Left lung (tissue), 10 donors: ENCODE results near the gene PLG. TPM values are rescaled to one million over a fixed set of nuclear protein-coding genes. Genes with fewer than 3 reads are reported as not detected.
A peak's percentile ranks its signal among the peaks of the same experiment; 100 is the strongest.

Experiments
- ATAC-seq: fragments of 200-7000 bp; cut with Tn5 transposase; one replicate; pipeline ENCODE4 v1.9.1; 2020; ENCODE audit warnings: moderate library complexity
- DNase-seq, 4 donors: peaks; one replicate each; pipeline ENCODE4 v3.0.0-alpha.2; 2013 to 2020
- H3K27ac ChIP-seq, 2 donors: fragments of 200-600 bp; sonication (generic) in 1 of 2; one replicate each; pipeline versions ENCODE4 v1.5.0 to v1.8.0; 2020 to 2021
- H3K27me3 ChIP-seq, 2 donors: fragments of 200-600 bp; sonication (generic) in 1 of 2; one replicate each; pipeline versions ENCODE4 v1.5.0 to v1.8.0; 2020 to 2021
- H3K36me3 ChIP-seq, 2 donors: fragments of 200-600 bp; sonication (generic) in 1 of 2; one replicate each; pipeline versions ENCODE4 v1.5.0 to v1.8.0; 2020 to 2021
- H3K4me1 ChIP-seq, 2 donors: fragments of 200-600 bp; one replicate each; pipeline ENCODE4 v1.8.0; 2021
- H3K4me3 ChIP-seq, 2 donors: fragments of 200-600 bp; sonication (generic) in 1 of 2; one replicate each; pipeline versions ENCODE4 v1.5.0 to v1.8.0; 2020 to 2021; ENCODE audit warnings: mild to moderate bottlenecking in 1 of 2
- H3K9me3 ChIP-seq, 2 donors: fragments of 200-600 bp; sonication (generic) in 1 of 2; one replicate each; pipeline versions ENCODE4 v1.5.0 to v1.8.0; 2020 to 2021
- intact Hi-C, 2 donors: fragments of 100-400 bp; cut with DNase I; formaldehyde crosslinking; loops; one replicate each; pipeline versions ENCODE4 v1.11.2 to v1.14.2; 2022
- polyA plus RNA-seq, 6 donors: library from polyadenylated mRNA; unstranded; fragments of 120-200 nt; gene quantifications; one replicate each; pipeline ENCODE4 v1.2.1, GENCODE V29; 2013; ENCODE audit not compliant: insufficient read length in 6 of 6
- total RNA-seq, 2 donors: library from RNA; stranded (reverse); fragmentation: NEBNext Ultra II Directional; extraction: Animal tissue kit (Norgen Biotek cat#: 25700); gene quantifications; one replicate each; pipeline ENCODE4 v1.2.1, GENCODE V29; 2021
- TF ChIP-seq, protein P1 (sequence below), 2 donors: fragments of 200-600 bp; sonication (generic) in 1 of 2; IDR thresholded peaks; one replicate each; pipeline versions ENCODE4 v1.5.0 to v1.8.0; 2021; ENCODE audit warnings: antibody characterized with exemption in 2 of 2
- donor health status: DM: no; HTN: yes; CAD: no.
- donor health status: DM: no; HTN: no; CAD: no.

PLG gene
- total and polyA plus RNA-seq, 8 donors, result 0.29 to 8.9 (median 6.2) TPM

DNA sequence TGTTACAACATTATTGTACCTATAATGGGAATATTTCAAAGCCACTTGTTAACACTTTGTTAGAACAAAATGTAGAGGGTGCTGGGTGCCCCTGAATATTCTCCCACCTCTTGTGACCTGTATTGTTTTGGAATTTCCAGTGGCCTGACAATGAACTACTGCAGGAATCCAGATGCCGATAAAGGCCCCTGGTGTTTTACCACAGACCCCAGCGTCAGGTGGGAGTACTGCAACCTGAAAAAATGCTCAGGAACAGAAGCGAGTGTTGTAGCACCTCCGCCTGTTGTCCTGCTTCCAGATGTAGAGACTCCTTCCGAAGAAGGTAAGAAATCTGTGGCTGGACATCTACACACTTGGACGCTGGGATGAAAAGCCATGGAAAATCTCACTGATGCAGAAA, 28.9 kb downstream of the PLG start:
- no peaks in the 10 kb centered on the region for H3K9me3 ChIP-seq
- ATAC-seq (no peak), DNase-seq (no peak)
- no peak overlapping the region for H3K27ac ChIP-seq
- H3K27me3 ChIP-seq, result no peaks in the 10 kb centered on the region
- H3K4me1 ChIP-seq, result no peaks in the 10 kb centered on the region
- no peak overlapping the region for H3K4me3 ChIP-seq
- no peaks in the 10 kb centered on the region for H3K36me3 ChIP-seq
- TF ChIP-seq, protein P1, sequence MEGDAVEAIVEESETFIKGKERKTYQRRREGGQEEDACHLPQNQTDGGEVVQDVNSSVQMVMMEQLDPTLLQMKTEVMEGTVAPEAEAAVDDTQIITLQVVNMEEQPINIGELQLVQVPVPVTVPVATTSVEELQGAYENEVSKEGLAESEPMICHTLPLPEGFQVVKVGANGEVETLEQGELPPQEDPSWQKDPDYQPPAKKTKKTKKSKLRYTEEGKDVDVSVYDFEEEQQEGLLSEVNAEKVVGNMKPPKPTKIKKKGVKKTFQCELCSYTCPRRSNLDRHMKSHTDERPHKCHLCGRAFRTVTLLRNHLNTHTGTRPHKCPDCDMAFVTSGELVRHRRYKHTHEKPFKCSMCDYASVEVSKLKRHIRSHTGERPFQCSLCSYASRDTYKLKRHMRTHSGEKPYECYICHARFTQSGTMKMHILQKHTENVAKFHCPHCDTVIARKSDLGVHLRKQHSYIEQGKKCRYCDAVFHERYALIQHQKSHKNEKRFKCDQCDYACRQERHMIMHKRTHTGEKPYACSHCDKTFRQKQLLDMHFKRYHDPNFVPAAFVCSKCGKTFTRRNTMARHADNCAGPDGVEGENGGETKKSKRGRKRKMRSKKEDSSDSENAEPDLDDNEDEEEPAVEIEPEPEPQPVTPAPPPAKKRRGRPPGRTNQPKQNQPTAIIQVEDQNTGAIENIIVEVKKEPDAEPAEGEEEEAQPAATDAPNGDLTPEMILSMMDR (IDR thresholded peaks at IDR 0.05), result no peak
- intact Hi-C loops, result loop anchor here in 1 of 2 donors (10.0 kb wide), 1 partner anchor 644 kb away; no protein-coding TSS in a partner anchor

DNA sequence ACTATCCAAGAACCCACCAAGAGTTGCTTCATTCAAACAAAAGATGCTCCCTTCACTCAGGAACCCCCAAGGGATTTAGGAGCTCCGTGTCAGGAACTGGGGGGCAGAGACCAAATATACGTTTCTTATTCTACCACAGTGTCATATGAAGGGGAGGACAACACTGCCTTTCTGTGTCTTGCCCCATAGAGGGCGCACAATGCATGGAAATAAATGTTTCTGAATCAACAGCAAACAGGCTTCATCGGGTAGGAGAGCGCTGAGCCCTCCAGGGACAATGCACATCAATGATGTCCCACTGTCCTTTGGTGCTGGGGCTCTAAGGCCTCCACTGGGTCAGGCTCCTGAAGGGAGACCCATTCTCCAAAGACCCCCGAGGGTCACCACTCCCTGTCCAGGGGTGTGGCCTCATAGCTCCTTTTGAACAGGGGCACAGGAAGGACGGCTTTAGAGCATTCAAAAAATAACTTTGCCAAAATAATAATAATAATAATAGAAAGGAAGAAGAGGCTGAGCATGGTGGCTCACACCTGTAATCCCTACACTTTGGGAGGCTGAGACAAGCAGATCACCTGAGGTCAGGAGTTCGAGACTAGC, 31.1 kb downstream of the PLG start:
- Histone ChIP-seq H3K27me3 (no peaks in the 10 kb centered on the region), H3K9me3 (no peaks in the 10 kb centered on the region), H3K4me1 (no peaks in the 10 kb centered on the region), H3K4me3 (no peak overlapping the region), H3K36me3 (no peaks in the 10 kb centered on the region), H3K27ac (no peak overlapping the region)
- intact Hi-C loops, result loop anchor here in 1 of 2 donors (10.0 kb wide), 1 partner anchor 642 kb away; no protein-coding TSS in a partner anchor
- peak in 2 of 4 donors; percentile 49 to 73 for DNase-seq
- ATAC-seq, result peak; percentile 89
- TF ChIP-seq, protein P1 (IDR thresholded peaks at IDR 0.05), result peak; percentile 56 to 68

DNA sequence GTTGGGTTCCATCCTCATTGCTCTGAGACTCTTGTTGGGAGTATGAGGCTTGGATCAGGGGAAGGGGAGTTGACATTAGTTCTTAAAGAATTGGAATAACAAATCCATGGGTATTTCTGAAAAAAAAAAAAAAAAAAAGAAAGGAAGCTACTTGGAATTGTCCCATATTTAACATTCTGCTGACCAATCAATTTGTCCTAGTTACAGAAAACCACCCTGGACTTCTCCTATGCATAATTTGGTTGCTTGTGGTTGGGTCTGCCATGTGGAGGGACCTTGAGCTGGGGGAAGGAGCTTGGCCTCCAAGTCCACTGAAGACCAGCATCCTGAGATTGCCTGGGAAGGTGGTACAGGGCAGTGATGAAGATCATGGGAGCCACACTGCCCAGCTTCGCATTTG, 32.6 kb downstream of the PLG start:
- no peak for DNase-seq
- Histone ChIP-seq H3K27me3 (no peaks in the 10 kb centered on the region), H3K9me3 (no peaks in the 10 kb centered on the region), H3K4me3 (no peak overlapping the region), H3K4me1 (no peaks in the 10 kb centered on the region), H3K27ac (no peak overlapping the region), H3K36me3 (no peaks in the 10 kb centered on the region)
- ATAC-seq, result no peak
- TF ChIP-seq, protein P1 (IDR thresholded peaks at IDR 0.05), result no peak
- intact Hi-C loops, result loop anchor here in 1 of 2 donors (10.0 kb wide), 1 partner anchor 640 kb away; no protein-coding TSS in a partner anchor

DNA sequence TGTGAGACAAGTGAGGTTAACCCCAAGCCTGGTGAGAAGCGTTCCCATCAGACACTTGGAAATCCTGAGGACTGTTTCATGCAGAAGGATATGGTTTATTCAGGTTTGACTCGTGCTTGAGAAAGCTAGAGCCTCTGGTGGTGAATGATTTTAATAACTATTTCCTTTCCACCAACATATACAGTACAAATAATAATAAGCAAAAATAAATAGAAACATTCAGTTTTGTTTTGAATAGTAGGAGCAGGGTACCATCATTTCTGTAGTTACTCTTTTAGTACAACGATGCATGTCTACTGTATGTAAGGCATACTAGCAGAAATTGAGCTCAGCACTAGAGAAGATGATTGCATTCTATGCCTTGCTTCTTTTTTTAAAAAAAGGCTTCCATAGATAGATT, 33.5 kb downstream of the PLG start:
- TF ChIP-seq, protein P1 (IDR thresholded peaks at IDR 0.05), result no peak
- H3K27ac ChIP-seq, result no peak overlapping the region
- H3K36me3 ChIP-seq, result no peaks in the 10 kb centered on the region
- H3K9me3 ChIP-seq, result no peaks in the 10 kb centered on the region
- H3K4me1 ChIP-seq, result no peaks in the 10 kb centered on the region
- ATAC-seq (no peak), DNase-seq (no peak)
- intact Hi-C loops, result loop anchor here in 1 of 2 donors (10.0 kb wide), 1 partner anchor 639 kb away; no protein-coding TSS in a partner anchor
- H3K27me3 ChIP-seq, result no peaks in the 10 kb centered on the region
- H3K4me3 ChIP-seq, result no peak overlapping the region

DNA sequence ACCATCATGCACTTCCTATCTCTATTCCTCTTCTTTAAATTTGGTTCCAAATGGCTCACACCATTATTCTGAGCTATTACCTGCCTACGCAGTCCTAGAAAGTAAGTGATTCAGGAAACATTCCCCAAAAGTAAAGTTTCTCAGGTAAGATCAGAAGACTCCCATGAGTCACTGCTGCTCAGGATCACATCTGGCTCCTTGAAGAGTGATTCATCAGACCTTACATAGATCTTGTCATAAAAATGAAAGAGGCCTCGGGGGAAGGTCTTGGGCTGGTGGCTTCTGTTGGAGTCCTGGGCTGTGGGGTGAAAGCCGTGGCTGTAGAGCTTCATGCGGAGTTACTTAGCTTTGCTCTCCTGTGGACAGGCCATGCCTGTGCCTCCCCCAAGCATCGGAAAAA, 35.9 kb downstream of the PLG start:
- H3K27me3 ChIP-seq, result no peaks in the 10 kb centered on the region
- H3K27ac ChIP-seq, result no peak overlapping the region
- no peaks in the 10 kb centered on the region for H3K4me1 ChIP-seq
- H3K36me3 ChIP-seq, result no peaks in the 10 kb centered on the region
- ATAC-seq (no peak), DNase-seq (no peak)
- TF ChIP-seq, protein P1 (IDR thresholded peaks at IDR 0.05), result no peak
- H3K4me3 ChIP-seq, result no peak overlapping the region
- no peaks in the 10 kb centered on the region for H3K9me3 ChIP-seq
- intact Hi-C loops, result loop anchor here in 1 of 2 donors (10.0 kb wide), 1 partner anchor 637 kb away; no protein-coding TSS in a partner anchor
